AML-193 (cell line): ENCODE results near the gene HS3ST4.

Experiments used
- DNase-seq, 2 experiments: peaks; one replicate each; lab custom pipeline; 2025; lab: John Stamatoyannopoulos, UW

HS3ST4 gene

DNA sequence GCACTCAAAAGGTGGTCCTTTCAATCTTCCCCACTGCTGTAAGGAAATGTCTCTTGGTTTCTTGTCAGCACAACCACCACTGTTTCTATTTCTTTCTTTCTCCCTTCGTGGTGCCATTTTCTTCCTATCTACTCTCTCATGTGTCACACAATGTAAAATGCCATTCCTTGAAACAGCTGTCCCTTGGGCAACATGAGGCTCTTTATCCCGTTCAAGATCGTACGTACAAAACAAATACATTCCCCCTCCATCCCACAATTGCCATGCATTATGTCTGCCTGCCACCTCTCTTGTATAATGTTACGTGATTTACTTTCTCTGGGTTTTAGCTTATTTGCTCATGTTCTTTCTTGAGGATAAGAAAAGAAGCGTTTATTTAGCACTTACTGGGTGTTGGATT, 410.6 kb downstream of the HS3ST4 start:
- DNase-seq = no peak

GRCh38 chr16:26108836-26109505, 417.2 kb downstream of the HS3ST4 start:
- no peak for DNase-seq

DNA sequence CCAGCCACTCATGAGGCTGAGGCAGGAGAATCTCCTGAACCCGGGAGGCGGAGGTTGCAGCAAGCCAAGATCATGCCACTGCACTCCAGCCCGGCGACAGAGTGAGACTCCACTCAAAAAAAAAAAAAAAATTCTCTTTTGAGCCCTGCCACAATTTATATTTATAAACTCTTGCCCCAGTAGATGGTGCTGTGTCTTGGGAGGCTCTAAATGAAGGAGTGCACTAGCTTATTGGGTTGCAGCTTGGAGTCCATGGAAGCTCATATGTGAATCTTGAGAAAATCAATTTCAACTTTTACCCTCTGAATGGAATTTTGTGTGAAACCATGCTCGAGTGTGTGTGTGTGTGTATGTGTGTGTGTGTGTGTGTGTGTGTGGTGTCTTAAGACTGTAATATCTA, 420.1 kb downstream of the HS3ST4 start:
- no peak for DNase-seq

GRCh38 chr16:26118575-26118974, 426.8 kb downstream of the HS3ST4 start:
- DNase-seq = no peak

DNA sequence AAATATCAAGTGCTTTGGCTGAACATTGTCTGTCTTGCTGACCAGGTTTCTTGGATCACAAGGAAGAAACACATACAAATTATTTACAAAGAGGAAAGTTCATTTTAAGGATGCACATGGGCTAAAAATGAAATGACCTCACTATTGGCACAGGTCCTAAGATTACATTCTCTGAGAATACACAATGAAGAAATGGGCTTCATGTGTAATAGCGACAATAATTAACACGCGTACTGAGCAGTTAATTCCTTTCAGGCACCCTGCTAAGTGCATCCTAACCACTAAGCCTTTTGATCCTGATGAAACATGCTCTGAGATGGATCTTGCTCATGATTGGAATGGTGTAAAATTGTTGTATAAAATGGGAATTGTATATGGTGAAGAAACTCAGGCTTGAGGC, 429.0 kb downstream of the HS3ST4 start:
- no peak for DNase-seq

GRCh38 chr16:26128296-26128695, 436.5 kb downstream of the HS3ST4 start:
- no peak for DNase-seq

- DNase-seq = no peak
Observed at GRCh38 chr16:26129997-26130396, 438.2 kb downstream of the HS3ST4 start.

DNA sequence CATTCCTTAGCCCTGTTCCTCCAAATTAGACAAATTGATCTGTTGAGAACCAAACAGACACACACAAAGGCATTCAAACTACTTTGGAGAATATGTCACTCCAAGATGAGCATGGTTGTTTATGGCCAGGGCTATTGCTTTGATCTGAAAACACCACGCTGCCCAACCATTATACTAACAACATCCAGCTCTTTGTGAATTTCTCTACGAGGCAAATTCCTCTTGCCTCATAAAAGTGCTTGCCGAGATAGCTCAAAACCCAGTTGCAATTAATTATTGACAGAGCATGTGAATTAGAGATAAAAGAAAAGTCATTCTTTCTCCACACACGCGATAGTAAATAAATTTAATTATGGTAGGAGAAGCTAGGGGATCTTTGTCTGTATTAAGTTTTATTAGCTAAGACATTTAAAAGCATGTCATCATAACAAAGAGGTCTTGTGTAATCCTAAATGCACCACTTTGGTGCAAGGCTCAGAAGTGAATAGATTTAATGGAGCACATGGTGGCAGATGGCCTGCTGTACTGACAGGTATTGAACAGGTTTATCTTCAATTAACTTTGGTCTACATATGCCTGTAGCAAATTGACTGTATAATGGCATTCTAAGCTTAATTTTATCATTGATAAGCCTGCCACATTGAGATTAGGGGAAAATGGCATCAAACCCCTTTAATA, 441.8 kb downstream of the HS3ST4 start:
- no peak for DNase-seq

- no peak for DNase-seq
Observed at GRCh38 chr16:26134588-26134987, 442.8 kb downstream of the HS3ST4 start.

DNA sequence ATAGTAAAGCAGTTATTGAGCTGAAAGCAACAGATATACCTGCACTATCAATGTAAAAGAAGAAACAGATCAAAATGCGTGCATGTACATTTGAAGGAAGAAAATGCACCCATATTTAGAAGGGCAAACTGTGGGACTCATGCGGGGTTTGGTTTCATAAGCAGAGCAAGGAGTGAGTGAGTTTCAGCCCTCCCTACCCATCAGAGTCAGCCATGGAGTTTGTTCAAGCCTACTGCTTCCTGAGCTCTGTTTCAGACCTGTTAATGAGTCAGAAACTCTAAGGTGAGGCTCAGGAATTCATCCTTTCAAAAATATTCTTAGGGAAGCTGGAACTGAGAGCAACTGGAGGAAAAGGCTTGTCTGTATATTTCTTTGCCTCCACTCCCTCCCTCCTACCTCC, 446.2 kb downstream of the HS3ST4 start:
- no peak for DNase-seq

DNA sequence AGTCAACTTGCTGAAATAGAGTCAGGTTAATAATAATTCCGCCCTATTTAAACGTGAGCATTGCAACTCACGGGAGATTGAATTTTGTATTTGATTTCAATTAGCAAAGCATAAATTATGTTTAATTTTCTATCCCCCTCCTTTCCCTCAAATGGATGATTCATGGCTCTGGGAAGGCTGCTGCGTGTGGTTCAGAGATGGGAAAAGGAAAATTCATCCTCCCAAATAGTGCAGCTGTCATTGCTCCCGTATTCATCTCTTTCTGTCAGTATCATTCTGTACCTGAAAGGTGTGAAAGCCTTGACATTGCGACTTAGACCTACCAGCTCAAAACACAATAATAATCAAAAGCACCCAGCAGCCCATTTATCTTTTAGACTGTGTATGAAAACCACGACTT, 447.3 kb downstream of the HS3ST4 start:
- no peak for DNase-seq

GRCh38 chr16:26139884-26140283, 448.1 kb downstream of the HS3ST4 start:
- DNase-seq = no peak

- DNase-seq = no peak
Observed at GRCh38 chr16:26149364-26150190, 457.8 kb downstream of the HS3ST4 start.

DNA sequence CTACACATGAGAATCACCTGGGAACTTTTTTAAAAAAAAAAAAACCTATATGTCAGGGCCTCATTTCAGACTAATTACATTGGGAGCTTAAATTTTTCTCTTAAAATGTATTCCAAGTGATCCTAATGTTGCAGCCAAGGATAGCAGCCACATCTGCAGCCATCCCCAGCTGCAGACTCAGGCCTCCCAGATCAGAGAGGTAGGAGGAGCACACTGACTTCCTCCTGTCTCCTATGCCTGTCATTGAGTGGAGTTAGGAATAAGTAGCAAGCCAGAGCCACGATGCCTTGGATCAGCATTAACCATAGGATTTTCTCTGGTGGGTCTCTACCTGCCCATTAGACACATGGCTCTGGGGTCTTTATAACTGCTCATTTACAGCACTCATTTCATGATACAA, 463.5 kb downstream of the HS3ST4 start:
- DNase-seq = no peak

GRCh38 chr16:26157319-26157718, 465.6 kb downstream of the HS3ST4 start:
- DNase-seq = no peak

DNA sequence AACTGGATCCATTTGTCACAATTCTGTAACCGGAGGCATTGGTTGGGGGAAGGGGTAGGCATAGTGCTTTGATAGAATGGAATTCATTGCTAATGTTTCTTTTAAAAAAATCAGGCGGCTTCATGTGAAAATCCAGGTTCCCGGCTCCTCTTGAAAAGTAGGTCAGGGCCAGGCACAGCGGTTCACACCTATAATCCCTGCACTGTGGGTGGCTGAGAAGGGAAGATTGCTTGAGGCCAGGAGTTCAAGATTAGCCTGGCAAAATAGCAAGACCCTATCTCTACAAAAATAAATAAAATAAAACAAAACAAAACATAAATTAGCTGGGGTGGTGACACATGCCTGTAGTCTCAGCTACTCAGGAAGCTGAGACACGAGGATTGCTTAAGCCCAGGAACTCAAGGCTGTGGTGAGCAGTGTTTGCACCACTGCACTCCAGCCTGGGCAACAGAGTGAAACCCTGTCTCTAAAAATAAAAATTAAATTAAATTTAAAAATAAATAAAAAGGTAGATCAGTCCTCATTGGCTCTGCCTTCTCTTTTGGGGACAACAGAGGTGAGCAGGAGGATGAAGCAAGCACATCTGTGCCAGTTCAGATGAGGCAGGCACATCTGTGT, 466.5 kb downstream of the HS3ST4 start:
- DNase-seq = no peak

GRCh38 chr16:26161461-26162180, 469.9 kb downstream of the HS3ST4 start:
- no peak for DNase-seq

DNA sequence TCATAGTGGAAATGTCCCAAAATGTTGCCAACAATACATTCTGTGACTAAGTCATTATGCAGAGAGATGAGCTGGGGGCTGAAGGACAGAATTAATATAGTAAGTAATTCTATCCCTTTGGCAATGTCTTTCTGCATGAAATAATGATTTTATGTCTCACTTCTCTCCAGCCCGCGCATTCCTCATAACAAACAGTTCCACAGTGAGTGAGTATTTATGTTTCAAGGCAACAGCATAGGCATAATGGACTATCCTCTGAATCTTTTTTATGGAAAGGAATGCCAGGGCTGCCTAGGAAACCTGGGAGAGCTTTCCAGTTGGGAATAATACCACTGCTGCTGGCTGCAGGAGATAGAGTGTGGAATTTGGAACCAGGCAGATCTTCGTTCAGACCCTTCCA, 477.7 kb downstream of the HS3ST4 start:
- DNase-seq = no peak

- DNase-seq = no peak
Observed at GRCh38 chr16:26175944-26176343, 484.2 kb downstream of the HS3ST4 start.

DNA sequence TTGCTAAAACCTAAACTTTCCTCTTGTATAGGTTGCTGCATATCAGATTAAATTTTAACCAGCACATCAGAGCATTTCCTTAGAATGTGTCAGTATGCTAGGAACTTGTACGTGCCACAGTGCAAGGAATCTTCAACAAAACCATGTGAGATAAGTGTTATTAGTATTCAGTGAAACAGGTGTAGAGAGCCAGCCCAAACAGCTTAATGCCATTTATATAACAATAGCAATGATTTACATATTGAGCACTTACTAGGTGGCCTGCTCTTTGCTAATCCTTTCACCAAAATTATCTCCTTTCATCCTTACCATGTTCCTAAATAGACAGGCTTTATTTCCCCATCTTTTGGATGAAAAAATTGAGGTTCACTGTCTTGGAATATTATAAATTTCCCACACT, 485.7 kb downstream of the HS3ST4 start:
- DNase-seq = no peak

DNA sequence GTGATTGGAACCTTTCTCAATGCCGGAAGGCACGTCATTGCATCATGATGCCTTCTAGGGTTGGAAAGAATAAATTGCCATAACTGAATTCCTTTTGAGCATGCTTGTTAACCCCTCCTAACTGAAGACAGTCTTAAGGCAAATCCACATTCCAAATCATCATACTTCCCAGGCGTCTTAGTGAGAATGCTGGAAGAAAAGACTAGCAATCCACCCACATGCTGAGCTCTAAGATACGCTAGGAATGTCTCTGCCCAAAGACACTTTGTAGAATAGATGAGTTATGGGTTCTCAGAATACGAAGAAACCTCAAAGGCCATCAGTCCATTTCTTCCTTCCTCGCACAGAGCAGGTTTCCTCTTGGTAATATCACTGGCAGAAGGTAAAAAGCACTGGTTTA, 486.5 kb downstream of the HS3ST4 start:
- no peak for DNase-seq

- no peak for DNase-seq
Observed at GRCh38 chr16:26186091-26186615, 494.4 kb downstream of the HS3ST4 start.
